ENCODE measurements around the gene CLTB.

- TF ChIP-seq CTCF (IDR thresholded peaks at IDR 0.05; ENCODE audit: insufficient read depth, low read depth, low read length) = no peak
- TF ChIP-seq EZH2 (IDR thresholded peaks at IDR 0.05; ENCODE audit: insufficient read depth, low read length) = no peak
These were observed 21.3 kb downstream of the CLTB start for GRCh38 chr5:176394881-176395675.
